ENCODE results near the gene GNA14. TPM values are rescaled to one million over a fixed set of nuclear protein-coding genes. Genes with fewer than 3 reads are reported as not detected.
"Not testable (repeated sequence)": the region's sequence is repeated elsewhere in the genome, so short reads cannot be mapped to it uniquely, and the experiment has no call there.

Gene GNA14
- total RNA-seq, 2 donors from 2014 or later = 0.62 to 8.0 TPM

DNA sequence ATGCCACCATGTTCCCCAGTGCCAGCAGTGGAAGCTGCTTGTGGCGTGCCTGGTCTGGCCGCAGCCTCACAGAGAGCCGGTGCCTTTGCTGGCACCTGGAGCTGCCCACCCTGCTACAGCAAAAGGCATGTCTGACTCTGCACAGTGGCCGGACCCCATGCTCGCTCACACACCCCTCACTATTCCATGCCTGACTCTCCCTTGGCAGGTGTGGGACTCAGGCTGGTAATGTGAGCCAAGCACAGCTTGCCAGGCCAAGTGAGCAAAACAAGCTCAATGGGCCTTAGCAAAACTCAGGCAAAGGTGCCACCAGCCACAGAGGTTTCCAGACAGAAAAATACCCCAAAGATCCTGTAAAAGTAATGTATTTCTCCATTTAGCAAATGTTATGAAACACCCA, 15.5 kb downstream of the GNA14 start:
- H3K9me3 Mint-ChIP-seq = peaks cover 4% of the 10 kb centered on the region
- 98% methylated on average over 5 of the region's 5 CpGs; no CpG with 5 or more reads in 1 of the 2 experiments for WGBS, 2 experiments (ENCODE audit: insufficient coverage in 1 of 2, insufficient read length in 1 of 2)

DNA sequence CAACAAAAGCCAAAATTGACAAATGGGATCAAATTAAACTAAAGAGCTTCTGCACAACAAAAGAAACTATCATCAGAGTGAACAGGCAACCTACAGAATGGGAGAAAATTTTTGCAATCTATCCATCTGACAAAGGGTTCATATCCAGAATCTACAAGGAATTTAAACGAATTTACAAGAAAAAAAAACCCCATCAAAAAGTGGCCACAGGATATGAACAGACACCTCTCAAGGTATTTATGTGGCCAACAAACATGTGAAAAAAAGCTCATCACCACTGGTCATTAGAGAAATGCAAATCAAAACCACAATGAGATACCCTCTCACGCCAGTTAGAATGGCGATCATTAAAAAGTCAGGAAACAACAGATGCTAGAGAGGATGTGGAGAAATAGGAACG, 19.3 kb downstream of the GNA14 start:
- 86 to 100% methylated on average over 3 to 4 of the region's 4 CpGs for WGBS, 2 experiments (ENCODE audit: insufficient coverage in 1 of 2, insufficient read length in 1 of 2)
- not testable (repeated sequence) for H3K9me3 ChIP-seq (ENCODE audit: control insufficient read depth, low read length); DNase-seq; H3K36me3 Mint-ChIP-seq (ENCODE audit: low read depth); H3K4me3 ChIP-seq (ENCODE audit: low read length); H3K27me3 ChIP-seq (ENCODE audit: control insufficient read depth, insufficient read depth, low read length, poor library complexity, severe bottlenecking); H3K9ac ChIP-seq (ENCODE audit: extremely low read depth, low read length, poor library complexity, severe bottlenecking); H3K4me1 Mint-ChIP-seq; H3K4me3 Mint-ChIP-seq; H3K27ac ChIP-seq (ENCODE audit: low read depth, low read length); H3K27ac Mint-ChIP-seq; H3K27me3 Mint-ChIP-seq (ENCODE audit: insufficient read depth); H3K4me1 ChIP-seq (ENCODE audit: control insufficient read depth, insufficient read depth, low read length); H3K36me3 ChIP-seq (ENCODE audit: control insufficient read depth, insufficient read depth, low read length)
- peaks cover 31% of the 10 kb centered on the region for H3K9me3 Mint-ChIP-seq

More for the DNA sequence above, 15.5 kb downstream of the GNA14 start:
- TF ChIP-seq, protein P1, sequence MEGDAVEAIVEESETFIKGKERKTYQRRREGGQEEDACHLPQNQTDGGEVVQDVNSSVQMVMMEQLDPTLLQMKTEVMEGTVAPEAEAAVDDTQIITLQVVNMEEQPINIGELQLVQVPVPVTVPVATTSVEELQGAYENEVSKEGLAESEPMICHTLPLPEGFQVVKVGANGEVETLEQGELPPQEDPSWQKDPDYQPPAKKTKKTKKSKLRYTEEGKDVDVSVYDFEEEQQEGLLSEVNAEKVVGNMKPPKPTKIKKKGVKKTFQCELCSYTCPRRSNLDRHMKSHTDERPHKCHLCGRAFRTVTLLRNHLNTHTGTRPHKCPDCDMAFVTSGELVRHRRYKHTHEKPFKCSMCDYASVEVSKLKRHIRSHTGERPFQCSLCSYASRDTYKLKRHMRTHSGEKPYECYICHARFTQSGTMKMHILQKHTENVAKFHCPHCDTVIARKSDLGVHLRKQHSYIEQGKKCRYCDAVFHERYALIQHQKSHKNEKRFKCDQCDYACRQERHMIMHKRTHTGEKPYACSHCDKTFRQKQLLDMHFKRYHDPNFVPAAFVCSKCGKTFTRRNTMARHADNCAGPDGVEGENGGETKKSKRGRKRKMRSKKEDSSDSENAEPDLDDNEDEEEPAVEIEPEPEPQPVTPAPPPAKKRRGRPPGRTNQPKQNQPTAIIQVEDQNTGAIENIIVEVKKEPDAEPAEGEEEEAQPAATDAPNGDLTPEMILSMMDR (conservative IDR thresholded peaks at IDR 0.05) = no peak
- Mint-ChIP-seq H3K36me3 (ENCODE audit: low read depth) (no peaks in the 10 kb centered on the region), H3K4me1 (no peaks in the 10 kb centered on the region), H3K27me3 (ENCODE audit: insufficient read depth) (no peaks in the 10 kb centered on the region), H3K4me3 (no peak overlapping the region), H3K27ac (no peak overlapping the region)
- no peak overlapping the region for H3K27ac ChIP-seq (ENCODE audit: low read depth, low read length)
- no peak overlapping the region for H3K4me3 ChIP-seq (ENCODE audit: low read length)
- H3K9me3 ChIP-seq (ENCODE audit: control insufficient read depth, low read length) = no peaks in the 10 kb centered on the region
- H3K4me1 ChIP-seq (ENCODE audit: control insufficient read depth, insufficient read depth, low read length) = no peaks in the 10 kb centered on the region
- H3K9ac ChIP-seq (ENCODE audit: extremely low read depth, low read length, poor library complexity, severe bottlenecking) = no peak overlapping the region
- DNase-seq = no peak
- H3K27me3 ChIP-seq (ENCODE audit: control insufficient read depth, insufficient read depth, low read length, poor library complexity, severe bottlenecking) = no peaks in the 10 kb centered on the region
- no peaks in the 10 kb centered on the region for H3K36me3 ChIP-seq (ENCODE audit: control insufficient read depth, insufficient read depth, low read length)

DNA sequence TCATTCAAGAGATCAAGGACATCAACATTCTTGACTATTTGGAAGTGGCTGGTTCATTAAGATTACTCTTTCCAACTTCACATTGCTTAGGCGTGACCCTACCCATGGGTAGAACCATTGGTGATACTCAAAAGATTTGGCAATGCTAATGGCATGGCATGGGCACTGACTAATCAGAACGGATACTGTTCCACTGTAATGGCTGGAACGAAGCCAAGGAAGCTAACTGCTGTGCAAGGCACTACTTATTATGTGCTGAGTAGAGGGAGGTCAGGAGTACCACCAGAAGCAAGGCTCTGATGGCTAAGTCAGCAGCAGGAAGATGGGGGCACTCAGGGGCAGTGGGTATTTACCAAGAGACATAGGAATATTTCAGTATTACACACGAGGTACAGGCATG, 31.9 kb downstream of the GNA14 start:
- H3K4me1 Mint-ChIP-seq = peaks cover 4% of the 10 kb centered on the region
- Histone ChIP-seq H3K9ac (ENCODE audit: extremely low read depth, low read length, poor library complexity, severe bottlenecking) (no peak overlapping the region), H3K27ac (ENCODE audit: low read depth, low read length) (no peak overlapping the region), H3K4me1 (ENCODE audit: control insufficient read depth, insufficient read depth, low read length) (no peaks in the 10 kb centered on the region), H3K27me3 (ENCODE audit: control insufficient read depth, insufficient read depth, low read length, poor library complexity, severe bottlenecking) (no peaks in the 10 kb centered on the region), H3K9me3 (ENCODE audit: control insufficient read depth, low read length) (no peaks in the 10 kb centered on the region), H3K36me3 (ENCODE audit: control insufficient read depth, insufficient read depth, low read length) (no peaks in the 10 kb centered on the region), H3K4me3 (ENCODE audit: low read length) (no peak overlapping the region)
- H3K9me3 Mint-ChIP-seq = peaks cover 1% of the 10 kb centered on the region
- no peak overlapping the region for H3K4me3 Mint-ChIP-seq
- no peak overlapping the region for H3K27ac Mint-ChIP-seq
- TF ChIP-seq, protein P1 (conservative IDR thresholded peaks at IDR 0.05) = no peak
- DNase-seq = no peak
- no peaks in the 10 kb centered on the region for H3K36me3 Mint-ChIP-seq (ENCODE audit: low read depth)
- 86 to 87% methylated on average over 4 of the region's 4 CpGs for WGBS, 2 experiments (ENCODE audit: insufficient coverage in 1 of 2, insufficient read length in 1 of 2)
- H3K27me3 Mint-ChIP-seq (ENCODE audit: insufficient read depth) = no peaks in the 10 kb centered on the region

DNA sequence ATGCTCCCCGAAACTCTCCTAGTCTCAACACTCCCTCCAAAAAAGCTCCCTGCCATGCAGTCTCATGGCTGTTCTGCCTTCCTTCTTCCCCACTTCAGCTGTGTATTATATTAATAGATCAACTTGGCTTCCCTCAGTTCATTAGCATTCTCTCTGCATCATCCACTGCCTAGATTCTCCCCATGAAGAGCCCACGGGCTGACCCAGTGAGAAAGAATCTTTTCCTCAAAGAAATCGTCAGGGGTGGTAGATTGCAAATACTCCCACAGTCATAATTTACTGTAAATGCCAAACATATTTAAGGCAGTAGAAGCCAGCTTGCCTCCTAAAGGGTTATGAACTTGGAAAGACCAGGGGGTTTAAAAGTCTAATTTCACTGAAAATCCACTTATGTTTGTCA, 33.5 kb downstream of the GNA14 start:
- Mint-ChIP-seq H3K4me1 (peaks cover 14% of the 10 kb centered on the region), H3K36me3 (ENCODE audit: low read depth) (no peaks in the 10 kb centered on the region), H3K4me3 (no peak overlapping the region), H3K27ac (no peak overlapping the region), H3K9me3 (peaks cover 1% of the 10 kb centered on the region), H3K27me3 (ENCODE audit: insufficient read depth) (no peaks in the 10 kb centered on the region)
- no peaks in the 10 kb centered on the region for H3K9me3 ChIP-seq (ENCODE audit: control insufficient read depth, low read length)
- H3K4me1 ChIP-seq (ENCODE audit: control insufficient read depth, insufficient read depth, low read length) = peaks cover 4% of the 10 kb centered on the region
- no peaks in the 10 kb centered on the region for H3K36me3 ChIP-seq (ENCODE audit: control insufficient read depth, insufficient read depth, low read length)
- 83 to 84% methylated on average over 2 to 3 of the region's 3 CpGs for WGBS, 2 experiments (ENCODE audit: insufficient coverage in 1 of 2, insufficient read length in 1 of 2)
- H3K9ac ChIP-seq (ENCODE audit: extremely low read depth, low read length, poor library complexity, severe bottlenecking) = no peak overlapping the region
- no peak overlapping the region for H3K4me3 ChIP-seq (ENCODE audit: low read length)
- TF ChIP-seq, protein P1 (conservative IDR thresholded peaks at IDR 0.05) = no peak
- H3K27me3 ChIP-seq (ENCODE audit: control insufficient read depth, insufficient read depth, low read length, poor library complexity, severe bottlenecking) = no peaks in the 10 kb centered on the region
- no peak for DNase-seq
- no peak overlapping the region for H3K27ac ChIP-seq (ENCODE audit: low read depth, low read length)
